RWPE2 (cell line): ENCODE data around the gene THY1.
A peak's percentile ranks its signal among the peaks of the same experiment; 100 is the strongest.

Source experiments
- ATAC-seq: fragments of 200-7000 bp; cut with Tn5 transposase; 3 replicates; pipeline ENCODE4 v1.9.1; 2021; ENCODE audit warnings: low read depth
- DNase-seq: peaks from one replicate; pipeline ENCODE4 v3.0.0-alpha.2; 2020; ENCODE audit warnings: low spot score
- H3K27ac ChIP-seq: fragments of 450-650 bp; 2 replicates; pipeline ENCODE4 v1.5.1; 2017; ENCODE audit warnings: mild to moderate bottlenecking; ENCODE audit not compliant: poor library complexity, severe bottlenecking
- H3K27me3 ChIP-seq: fragments of 250-450 bp; sonication (Bioruptor Pico); 2 replicates; pipeline ENCODE4 v1.5.1; 2021; ENCODE audit warnings: mild to moderate bottlenecking, moderate library complexity; ENCODE audit not compliant: insufficient read depth, poor library complexity, severe bottlenecking
- H3K36me3 ChIP-seq: fragments of 250-450 bp; sonication (Bioruptor Pico); 2 replicates; pipeline ENCODE4 v1.5.1; 2020; ENCODE audit warnings: low read depth, mild to moderate bottlenecking, moderate library complexity
- H3K4me1 ChIP-seq: fragments of 250-450 bp; sonication (Bioruptor Pico); 2 replicates; pipeline ENCODE4 v1.5.1; 2021; ENCODE audit warnings: mild to moderate bottlenecking, moderate library complexity; ENCODE audit not compliant: insufficient read depth, poor library complexity, severe bottlenecking
- H3K4me3 ChIP-seq: fragments of 250-450 bp; sonication (Bioruptor Pico); 2 replicates; pipeline ENCODE4 v1.5.1; 2021; ENCODE audit warnings: mild to moderate bottlenecking, moderate library complexity; ENCODE audit not compliant: severe bottlenecking
- H3K9me3 ChIP-seq: fragments of 250-450 bp; sonication (Bioruptor Pico); 2 replicates; pipeline ENCODE4 v1.5.1; 2021; ENCODE audit warnings: mild to moderate bottlenecking, moderate library complexity; ENCODE audit not compliant: severe bottlenecking
- TF ChIP-seq, protein P1 (sequence below): fragments of 450-650 bp; IDR thresholded peaks from one replicate; pipeline ENCODE4 v1.5.1; 2017; ENCODE audit warnings: mild to moderate bottlenecking, moderate library complexity; ENCODE audit not compliant: poor library complexity, severe bottlenecking

THY1 gene

DNA sequence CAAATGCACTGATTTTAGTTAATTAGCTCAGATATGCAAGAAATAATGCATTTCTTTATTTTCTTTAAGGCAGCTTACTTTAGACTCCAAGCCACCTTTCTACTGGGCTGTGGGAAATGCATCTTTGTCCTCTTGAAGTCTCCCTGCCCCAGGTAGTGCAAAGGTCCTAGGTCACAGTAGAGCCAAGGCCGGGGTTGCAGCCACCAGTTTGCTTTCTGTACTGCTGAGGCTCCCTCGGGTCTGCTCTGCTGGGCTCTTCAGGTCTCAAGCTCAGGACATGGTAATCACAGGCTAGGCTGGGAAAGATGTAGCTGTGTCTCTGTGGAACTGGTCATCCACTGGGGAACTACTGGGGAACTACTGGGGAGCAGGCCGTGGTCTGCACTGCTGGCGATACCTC is 25.4 kb upstream of the THY1 start:
- ATAC-seq, result no peak
- Histone ChIP-seq H3K36me3 (no peaks in the 10 kb centered on the region), H3K27ac (no peak overlapping the region), H3K9me3 (no peaks in the 10 kb centered on the region), H3K4me1 (no peaks in the 10 kb centered on the region), H3K4me3 (no peak overlapping the region), H3K27me3 (no peaks in the 10 kb centered on the region)
- TF ChIP-seq, protein P1, sequence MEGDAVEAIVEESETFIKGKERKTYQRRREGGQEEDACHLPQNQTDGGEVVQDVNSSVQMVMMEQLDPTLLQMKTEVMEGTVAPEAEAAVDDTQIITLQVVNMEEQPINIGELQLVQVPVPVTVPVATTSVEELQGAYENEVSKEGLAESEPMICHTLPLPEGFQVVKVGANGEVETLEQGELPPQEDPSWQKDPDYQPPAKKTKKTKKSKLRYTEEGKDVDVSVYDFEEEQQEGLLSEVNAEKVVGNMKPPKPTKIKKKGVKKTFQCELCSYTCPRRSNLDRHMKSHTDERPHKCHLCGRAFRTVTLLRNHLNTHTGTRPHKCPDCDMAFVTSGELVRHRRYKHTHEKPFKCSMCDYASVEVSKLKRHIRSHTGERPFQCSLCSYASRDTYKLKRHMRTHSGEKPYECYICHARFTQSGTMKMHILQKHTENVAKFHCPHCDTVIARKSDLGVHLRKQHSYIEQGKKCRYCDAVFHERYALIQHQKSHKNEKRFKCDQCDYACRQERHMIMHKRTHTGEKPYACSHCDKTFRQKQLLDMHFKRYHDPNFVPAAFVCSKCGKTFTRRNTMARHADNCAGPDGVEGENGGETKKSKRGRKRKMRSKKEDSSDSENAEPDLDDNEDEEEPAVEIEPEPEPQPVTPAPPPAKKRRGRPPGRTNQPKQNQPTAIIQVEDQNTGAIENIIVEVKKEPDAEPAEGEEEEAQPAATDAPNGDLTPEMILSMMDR, result no peak
- no peak for DNase-seq

DNA sequence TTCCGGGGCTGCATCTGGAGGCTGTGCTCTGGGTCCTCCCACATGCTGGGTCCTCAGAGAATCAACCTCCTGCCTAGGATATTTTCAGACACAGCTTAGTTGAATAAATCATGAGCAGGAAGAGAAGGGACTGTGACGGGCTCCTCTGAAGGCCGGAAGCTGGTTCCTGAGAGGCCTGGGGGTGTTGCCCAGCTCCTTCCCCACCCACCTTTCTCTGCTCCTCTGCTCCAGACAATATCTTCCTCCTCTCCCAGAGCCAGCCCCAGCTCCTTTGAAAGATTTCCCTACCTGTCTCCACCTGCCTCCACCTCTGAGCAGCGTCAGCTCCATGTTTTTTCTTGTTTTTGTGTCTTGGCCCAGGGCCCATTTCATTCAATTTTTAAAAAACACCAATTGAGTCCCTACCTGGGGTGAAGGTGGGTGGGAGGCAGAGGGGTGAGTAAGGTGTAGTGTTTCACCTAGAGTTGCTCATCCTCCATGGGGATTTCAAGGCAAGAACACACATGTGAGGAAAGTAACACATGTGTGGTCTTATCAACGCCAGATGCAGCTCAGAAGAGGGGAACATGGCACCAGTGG is 24.8 kb upstream of the THY1 start:
- no peaks in the 10 kb centered on the region for H3K27me3 ChIP-seq
- no peak overlapping the region for H3K27ac ChIP-seq
- TF ChIP-seq, protein P1, result no peak
- H3K9me3 ChIP-seq, result no peaks in the 10 kb centered on the region
- ATAC-seq, result peak; percentile 14; the same call in 1 of the 3 replicates
- H3K36me3 ChIP-seq, result no peaks in the 10 kb centered on the region
- H3K4me1 ChIP-seq, result no peaks in the 10 kb centered on the region
- DNase-seq, result no peak
- H3K4me3 ChIP-seq, result no peak overlapping the region

DNA sequence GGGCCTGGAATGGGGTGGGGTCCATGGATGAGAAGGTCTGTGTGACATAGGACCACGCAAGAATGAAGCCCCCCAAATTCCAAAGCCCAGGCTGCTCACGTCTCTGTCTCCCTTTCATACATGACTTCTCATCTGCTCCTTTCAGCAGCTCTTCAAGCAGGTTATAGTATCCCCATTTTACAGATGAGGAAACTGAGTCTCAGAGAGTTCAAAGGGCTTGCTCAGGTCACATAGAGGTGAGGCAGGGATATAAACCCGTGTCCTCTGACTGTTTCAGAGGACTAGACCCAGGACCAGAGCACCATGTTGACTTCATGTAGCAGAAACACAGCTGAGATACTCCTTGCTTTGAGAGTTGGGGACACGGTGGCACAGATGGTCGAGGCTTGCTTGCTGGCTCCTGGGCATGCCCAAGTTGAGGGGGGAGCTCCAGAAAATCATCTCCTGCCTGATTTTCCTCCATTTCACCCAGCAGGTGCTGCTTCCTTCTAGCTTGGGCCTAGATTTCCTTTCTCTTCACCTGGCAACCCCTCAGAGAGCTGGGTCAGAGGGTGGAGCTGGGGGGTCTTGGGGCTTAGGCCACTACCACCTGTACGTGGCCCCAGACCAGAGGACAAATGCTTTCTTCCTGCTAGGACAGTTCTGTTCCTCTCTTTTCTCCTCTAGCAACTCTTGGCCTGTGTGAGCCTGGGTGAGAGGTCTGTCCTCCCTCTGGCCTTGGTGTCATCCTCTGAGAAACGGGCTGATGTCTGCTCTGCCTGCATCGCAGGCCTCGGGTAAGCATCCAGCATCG is 24.1 kb upstream of the THY1 start:
- no peaks in the 10 kb centered on the region for H3K27me3 ChIP-seq
- ATAC-seq, result no peak
- DNase-seq, result no peak
- H3K4me1 ChIP-seq, result no peaks in the 10 kb centered on the region
- TF ChIP-seq, protein P1, result no peak
- no peaks in the 10 kb centered on the region for H3K36me3 ChIP-seq
- no peaks in the 10 kb centered on the region for H3K9me3 ChIP-seq
- no peak overlapping the region for H3K4me3 ChIP-seq
- H3K27ac ChIP-seq, result no peak overlapping the region

DNA sequence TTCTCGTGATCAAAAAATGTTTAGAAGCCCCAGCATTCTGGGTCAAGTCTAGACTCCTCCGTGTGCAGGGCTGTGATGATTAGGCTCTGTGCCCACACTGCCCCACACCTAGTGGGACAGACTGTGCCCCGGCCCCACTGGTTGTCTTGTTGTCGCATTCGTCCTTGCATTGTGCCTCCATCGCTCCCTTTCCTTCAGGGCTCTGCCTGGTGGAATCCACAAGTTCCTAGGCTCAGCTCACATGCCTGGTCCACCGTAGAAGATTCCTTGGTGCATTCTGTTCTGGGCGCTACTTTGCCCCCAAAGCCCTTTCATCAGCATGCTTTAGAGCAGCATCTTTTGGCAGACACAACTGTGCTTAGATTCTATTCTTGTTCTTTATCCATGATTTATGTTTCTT is 23.5 kb upstream of the THY1 start:
- no peaks in the 10 kb centered on the region for H3K4me1 ChIP-seq
- H3K36me3 ChIP-seq, result no peaks in the 10 kb centered on the region
- TF ChIP-seq, protein P1, result no peak
- DNase-seq, result no peak
- H3K27me3 ChIP-seq, result no peaks in the 10 kb centered on the region
- no peaks in the 10 kb centered on the region for H3K9me3 ChIP-seq
- no peak for ATAC-seq
- no peak overlapping the region for H3K4me3 ChIP-seq
- H3K27ac ChIP-seq, result no peak overlapping the region

DNA sequence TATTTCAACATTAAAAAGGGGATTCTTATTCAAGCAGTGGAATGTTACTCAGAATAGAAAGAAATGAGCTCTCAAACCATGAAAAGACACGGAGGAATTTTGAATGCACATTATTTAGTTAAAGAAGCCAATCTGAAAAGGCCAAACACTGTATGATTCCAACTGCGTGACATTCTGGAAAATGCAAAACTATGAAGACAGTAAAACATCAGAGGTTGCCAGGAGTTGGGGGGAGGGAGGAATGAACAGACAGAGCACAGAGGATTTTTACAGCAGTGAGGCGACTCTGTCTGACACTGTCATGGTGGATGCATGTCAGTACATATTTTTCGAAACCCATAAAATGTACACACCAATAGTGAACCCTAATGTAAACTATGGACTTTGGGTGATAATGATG is 22.9 kb upstream of the THY1 start:
- TF ChIP-seq, protein P1, result no peak
- Histone ChIP-seq H3K27me3 (no peaks in the 10 kb centered on the region), H3K9me3 (no peaks in the 10 kb centered on the region), H3K4me1 (no peaks in the 10 kb centered on the region), H3K4me3 (no peak overlapping the region), H3K36me3 (no peaks in the 10 kb centered on the region), H3K27ac (no peak overlapping the region)
- ATAC-seq (no peak), DNase-seq (no peak)
